Embryonic facial prominence (tissue), 1 donor: ENCODE measurements around the gene IP6K1.
"Not testable (repeated sequence)": the region's sequence is repeated elsewhere in the genome, so short reads cannot be mapped to it uniquely, and the experiment has no call there.

Source experiments
- DNase-seq: peaks from one replicate; pipeline ENCODE4 v3.0.0-alpha.2; 2016; ENCODE audit errors: extremely low spot score

Gene IP6K1

DNA sequence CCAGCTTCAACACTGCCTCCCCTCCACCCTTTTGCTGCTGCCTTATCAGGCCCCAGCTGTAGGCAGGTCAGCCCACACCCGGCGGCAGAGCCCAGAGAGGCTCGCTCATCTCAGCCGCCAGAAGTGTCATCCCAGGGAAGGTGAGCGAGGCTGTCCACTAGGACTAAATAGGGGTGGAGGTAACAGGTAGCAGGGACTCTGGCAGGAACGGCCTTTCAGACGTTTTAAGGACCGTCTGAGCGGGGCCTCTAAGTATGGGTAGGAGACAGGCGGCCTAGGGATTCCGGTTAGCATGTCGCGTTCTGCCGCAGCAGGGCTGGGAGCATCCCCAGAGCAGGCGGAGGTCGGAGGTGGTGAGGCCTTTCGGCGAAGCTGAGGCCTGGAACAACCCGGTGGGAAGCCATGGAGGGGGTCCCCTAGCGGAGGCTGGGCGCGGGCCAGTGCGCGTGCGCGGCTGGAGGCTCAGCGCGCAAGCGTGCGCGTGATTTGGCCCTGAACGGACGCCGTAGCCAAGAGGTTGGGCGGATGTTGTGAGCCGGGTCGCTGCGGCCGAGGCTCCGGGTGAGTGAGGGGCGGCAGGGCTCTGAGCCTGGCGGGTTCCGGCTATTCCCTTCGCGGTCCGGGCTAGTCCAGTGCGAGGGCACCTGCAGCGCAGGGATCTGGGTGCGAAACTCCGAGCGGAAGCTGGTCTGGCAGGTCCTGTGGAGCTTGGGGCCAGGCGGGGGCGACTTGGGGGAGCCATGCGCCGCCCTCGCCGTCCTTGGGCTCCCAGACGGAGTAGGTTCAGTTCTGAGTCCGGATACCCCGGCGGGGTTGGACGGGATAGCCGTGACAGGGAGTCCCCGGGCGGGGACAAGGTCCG, 97.1 kb downstream of the IP6K1 start, which contains the start of the genes MST1 and RNF123:
Gene MST1 (minus strand): TSS at position 429 of the 862 bp plus-strand sequence. CDS start 783 bp downstream, outside the sequence.
Gene RNF123 (plus strand): TSS at position 512 of the 862 bp plus-strand sequence. CDS start 1,609 bp downstream, outside the sequence.
- peak; percentile 75 for DNase-seq

DNA sequence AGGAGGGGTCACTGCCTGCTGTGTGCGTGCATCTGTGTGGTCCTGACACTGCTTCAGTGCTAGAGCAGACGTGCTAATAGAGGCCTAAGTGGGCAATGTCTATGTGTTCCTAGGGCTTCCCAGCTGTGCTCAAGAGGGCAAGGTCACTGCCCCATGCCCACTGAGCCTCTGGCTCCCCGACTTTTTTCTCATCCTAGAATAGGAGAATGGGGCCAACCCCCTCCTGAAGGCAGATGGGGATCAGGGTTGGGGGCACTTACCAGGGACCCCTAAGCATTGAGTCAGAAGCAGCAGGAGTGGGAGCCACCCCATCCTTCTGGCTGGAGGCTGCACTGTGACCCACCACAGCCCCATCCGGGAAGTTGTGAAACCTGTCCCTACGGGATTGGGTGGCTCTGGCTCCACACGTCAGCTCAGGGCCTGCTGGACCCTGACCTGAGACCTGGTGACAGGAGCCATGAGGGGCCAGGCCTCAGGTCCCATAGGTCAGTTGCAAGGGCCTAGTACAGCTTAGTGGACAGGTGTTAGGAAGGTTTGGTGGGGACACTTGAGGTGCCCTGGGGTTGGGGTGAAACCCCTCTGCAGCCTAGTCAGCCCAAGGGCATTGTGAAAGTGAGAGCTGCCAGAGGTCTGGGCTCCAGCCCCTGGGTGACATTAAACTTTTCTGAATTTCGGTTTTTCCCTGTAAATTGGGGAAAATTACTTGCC, 97.8 kb downstream of the IP6K1 start:
- DNase-seq: not testable (repeated sequence)

DNA sequence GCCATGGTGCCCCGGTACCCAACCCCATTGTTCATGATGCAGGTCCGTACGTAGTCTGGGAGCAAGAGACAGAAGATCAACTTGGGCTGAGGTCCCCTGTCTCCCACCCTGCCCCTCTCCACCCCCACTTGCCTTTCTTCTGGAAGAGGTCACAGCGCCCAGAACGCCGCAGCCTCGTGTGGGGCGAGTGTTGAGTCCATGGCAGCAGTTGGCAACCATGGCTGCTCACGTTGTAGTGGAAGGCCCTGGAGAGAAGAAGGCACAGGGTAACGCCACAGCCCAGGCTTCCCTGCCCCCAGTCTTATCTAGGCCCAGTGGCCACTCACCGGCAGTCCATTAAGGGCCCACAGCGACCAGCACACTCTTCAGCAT, 98.9 kb downstream of the IP6K1 start:
- DNase-seq: not testable (repeated sequence)

DNA sequence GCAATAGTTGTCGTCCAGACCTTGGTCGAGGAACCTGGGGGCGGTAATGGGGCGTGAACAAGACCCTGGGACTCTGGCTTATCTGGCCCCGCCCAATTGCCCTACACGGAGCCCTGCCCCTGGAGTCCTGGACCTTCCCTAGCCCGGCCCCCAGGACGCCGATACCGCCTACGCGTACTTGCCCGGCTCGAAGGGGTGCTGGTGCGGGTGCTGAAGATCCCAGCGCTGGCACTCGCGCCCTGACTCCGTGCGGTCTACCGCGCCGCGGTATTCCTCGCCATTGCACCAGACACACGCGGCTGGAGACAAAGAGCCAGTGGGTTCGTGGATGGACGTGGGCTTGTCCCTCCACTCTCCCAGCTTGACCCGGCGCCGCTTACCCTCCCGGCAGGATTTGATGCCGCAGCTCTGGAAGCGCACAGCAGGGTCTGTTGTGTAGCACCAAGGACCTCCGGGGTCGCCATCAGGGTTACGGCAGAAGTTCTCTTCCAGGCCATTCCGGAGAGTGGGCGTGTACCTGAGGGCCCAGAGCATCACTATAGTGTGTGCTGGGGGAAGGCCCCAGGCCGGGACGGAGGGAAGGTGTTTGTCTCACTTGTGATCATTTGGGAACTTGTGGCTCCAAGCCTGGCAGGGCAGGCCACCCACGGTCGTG, 99.4 kb downstream of the IP6K1 start:
- not testable (repeated sequence) for DNase-seq

DNA sequence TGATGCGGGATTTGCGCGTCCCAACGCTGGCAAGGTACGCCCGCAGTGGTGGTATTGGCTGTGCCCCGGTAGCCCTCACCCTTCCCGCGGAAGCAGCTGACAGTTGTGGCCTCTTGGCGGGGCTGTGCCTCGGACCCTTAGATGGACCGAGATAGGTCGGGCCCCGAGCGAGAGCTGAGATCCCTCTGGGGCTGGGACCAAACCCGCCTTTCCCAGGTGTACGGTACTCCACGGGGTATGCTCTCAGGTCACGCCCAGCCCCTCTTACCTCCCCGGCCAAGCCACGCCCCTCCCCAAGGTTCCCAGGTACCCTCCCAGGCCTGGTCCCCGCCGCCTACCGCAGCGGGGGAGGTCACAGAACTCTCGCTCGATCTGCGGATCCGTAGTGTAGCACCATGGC, 100.0 kb downstream of the IP6K1 start:
- not testable (repeated sequence) for DNase-seq

DNA sequence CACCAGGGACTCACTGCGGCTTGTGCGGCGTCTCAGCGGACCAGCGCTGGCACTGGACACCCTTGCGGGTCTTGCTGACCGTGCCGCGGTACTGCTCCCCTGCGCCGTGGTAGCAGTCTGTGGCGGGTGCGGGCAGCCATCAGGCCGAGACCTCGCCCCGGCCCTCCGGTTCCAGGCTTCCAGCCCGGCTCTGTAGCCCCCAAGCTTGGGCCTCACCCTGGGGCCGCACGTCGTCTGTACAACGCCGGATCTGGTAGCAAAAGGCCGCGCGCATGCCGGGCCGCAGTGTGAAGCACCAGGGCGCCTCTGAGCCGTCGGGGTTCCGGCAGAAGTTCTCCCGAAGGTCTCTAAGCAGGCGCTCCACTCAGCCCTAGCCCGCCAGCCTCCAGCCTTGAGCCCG, 100.5 kb downstream of the IP6K1 start:
- DNase-seq: not testable (repeated sequence)

DNA sequence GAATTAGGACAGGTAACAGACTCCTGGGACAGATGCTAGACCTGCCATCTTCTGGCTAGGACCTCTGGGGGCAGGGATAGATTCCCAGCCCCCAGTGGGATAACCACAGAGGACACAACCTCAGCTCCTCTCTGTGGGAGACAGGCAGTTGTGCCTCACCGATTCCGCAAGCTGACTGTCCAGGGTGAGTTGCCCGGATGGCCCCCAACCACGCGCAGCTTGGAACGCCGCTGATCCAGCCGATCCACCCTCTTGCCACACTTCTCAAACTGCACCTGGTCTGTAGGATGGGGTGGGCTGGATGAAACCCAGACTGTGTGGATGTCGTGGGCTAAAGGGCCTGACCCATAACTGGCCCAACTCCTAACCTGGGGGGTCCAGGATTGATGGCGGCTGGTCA, 101.2 kb downstream of the IP6K1 start:
- not testable (repeated sequence) for DNase-seq

DNA sequence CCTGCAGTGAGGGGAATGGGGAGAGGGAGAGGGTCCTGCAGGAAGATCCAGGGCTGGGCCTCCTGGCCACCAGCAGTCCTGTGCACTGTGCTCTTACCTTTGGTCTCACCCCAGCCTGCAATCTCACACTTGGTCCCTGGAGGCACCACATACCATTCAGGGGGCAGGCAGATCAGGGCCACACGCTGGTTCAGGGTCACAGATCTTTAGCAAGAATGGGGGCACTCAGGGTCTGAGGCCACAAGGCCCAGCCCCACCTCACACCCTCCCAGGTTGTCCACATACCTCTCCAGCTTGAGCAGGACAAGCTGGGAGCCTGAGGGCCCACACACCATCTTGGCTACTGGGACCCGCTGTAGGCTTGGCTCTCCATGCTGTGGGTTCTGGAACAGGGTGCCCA, 101.9 kb downstream of the IP6K1 start:
- DNase-seq: not testable (repeated sequence)

DNA sequence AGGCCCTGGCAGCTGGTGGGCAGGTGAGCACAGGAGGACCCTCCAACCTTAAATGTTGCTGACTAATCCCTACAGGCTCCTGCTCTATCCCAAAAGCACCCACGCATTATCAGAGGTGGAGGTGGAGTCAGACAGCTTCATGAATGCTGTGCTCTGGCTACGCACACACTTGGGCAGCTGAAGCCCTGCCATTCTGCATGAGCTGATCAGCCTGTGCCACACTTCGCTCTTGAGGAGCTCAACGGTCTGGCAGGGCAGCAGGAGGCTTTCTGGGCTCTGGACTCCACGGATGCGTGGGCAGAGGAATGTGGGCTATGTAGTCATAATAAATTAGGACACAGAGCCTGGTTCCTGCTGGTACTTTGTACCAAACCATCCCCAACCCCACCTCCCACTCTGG, 103.2 kb downstream of the IP6K1 start:
- DNase-seq: no peak

DNA sequence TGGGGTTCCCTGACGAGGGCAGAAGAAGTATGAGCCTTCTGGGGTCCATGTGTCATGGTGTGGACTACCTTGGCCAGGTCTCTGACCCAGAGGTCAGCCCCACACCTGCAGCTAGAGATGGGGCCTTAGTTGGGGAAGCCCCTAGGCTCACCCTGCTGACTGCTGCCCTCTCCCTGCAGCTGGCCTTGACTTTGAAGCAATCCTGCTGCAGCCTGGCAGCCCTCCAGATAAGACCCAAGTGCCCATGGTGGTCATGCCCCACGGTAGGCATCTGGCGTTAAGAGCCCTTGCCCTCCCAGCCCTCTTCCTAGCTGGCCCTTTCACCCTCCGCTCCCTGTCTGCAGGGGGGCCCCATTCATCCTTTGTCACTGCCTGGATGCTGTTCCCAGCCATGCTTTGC, 104.8 kb downstream of the IP6K1 start:
- DNase-seq: no peak

DNA sequence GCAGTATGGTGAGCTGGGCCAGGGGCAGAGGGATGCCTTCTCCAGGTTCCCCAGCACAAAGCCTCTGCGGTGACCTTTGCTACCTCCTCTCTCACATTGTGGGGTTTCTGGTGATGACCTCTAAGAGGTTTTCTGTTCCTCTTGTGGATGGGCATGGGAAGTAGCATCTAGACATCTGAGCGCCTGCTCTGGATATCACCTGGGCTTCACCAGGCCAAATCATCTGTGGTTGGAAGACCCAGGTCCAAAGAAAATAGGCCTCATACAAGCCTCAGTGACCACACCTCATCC, 105.2 kb downstream of the IP6K1 start:
- no peak for DNase-seq

DNA sequence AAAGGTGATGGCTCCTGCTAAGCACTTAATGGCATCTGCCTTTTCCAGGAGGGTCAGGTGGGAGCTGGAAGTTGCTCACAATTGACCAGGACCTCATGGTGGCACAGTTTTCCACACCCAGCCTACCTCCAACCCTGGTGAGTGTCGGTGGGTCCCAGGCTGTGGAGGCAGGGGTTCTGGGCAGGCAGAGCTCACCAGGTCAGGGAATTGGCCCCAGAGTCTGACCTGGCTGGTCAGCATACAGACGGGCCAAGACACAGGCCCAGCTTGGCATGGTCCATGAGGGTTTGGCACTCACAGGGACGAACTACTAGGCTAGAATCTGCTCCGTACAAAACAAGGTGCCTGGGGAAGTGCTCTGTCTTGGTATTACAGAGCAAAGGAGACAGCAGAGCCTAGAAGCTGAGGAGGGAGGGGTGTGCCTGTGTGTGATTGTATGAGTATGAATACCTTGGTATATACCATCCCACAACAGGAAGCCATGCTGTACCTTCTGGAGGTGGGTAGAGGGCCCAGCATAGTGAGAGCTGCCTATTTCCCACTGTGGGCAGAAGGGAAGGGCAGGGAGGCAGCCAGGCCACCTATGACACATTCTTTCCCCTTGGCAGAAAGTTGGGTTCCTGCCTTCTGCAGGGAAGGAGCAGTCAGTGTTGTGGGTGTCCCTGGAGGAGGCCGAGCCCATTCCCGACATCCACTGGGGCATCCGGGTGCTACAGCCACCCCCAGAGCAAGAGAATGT, 105.7 kb downstream of the IP6K1 start:
- no peak for DNase-seq

DNA sequence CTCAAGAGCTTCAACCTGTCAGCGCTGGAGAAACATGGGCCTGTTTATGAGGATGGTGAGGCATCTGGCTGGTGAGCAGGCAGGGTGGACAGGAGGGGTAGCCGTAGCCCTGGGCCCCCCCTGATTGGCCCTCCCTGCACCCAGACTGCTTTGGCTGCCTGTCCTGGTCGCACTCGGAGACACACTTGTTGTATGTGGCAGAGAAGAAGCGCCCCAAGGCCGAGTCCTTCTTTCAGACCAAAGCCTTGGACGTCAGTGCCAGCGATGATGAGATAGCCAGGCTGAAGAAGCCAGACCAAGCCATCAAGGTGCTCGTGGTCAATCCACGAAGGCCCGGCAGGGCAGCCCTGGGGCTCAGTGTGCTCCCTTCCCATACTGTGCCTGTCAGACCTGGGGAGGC, 110.4 kb downstream of the IP6K1 start:
- DNase-seq: no peak

DNA sequence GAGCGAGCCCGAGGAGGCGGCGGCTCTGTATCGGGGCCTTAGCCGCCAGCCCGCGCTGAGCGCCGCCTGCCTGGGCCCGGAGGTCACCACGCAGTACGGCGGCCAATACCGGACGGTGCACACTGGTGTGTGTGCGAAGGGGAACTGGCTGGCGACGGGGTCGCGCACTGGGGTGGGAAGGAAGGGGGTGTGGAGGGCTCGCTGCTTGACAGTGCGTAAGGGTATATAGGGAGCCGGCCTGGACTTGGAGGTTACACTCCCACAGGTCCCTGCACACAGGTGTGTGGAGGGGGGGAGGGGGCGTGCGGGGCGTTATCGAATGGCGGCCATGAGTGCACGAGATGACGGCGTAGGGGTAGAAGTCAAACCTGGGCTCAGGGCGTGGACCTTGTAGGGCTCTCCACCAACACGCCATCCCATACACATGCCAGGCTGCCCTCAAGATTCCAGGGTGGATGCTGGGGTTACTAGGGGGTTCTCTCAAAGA, 111.8 kb downstream of the IP6K1 start:
- no peak for DNase-seq
